HCT116 (cell line): ENCODE measurements around the gene FOXA1. TPM values are rescaled to one million over a fixed set of nuclear protein-coding genes. Genes with fewer than 3 reads are reported as not detected.

ENCODE experiments used
- ATAC-seq: fragments of 200-7000 bp; cut with Tn5 transposase; 2 replicates; pipeline ENCODE4 v1.9.1; 2020; ENCODE audit warnings: mild to moderate bottlenecking, moderate library complexity
- BruUV-seq: library from RNA; stranded (reverse); fragments of 400-500 nt; replicated peaks from 2 replicates; lab custom pipeline; 2021; lab: Mats Ljungman, UMichigan
- CTCF ChIA-PET: fragments of 300-600 bp; sonication (Branson Sonifier 250); formaldehyde crosslinking; loops from one replicate; lab custom pipeline; 2021; ENCODE audit warnings: antibody characterized with exemption; lab: Charles Lee
- POLR2A ChIA-PET: fragments of 300-600, 350-600 bp; sonication (Branson Sonifier 250); formaldehyde crosslinking; loops from one replicate; lab custom pipeline; 2021; ENCODE audit warnings: antibody characterized with exemption; lab: Charles Lee
- RAD21 ChIA-PET, 2 experiments: fragments of 300-600 bp; sonication (Branson Sonifier 250); formaldehyde crosslinking; loops; one replicate each; lab custom pipeline; 2023; ENCODE audit warnings: low total read pairs in 2 of 2; ENCODE audit not compliant: uncharacterized antibody in 2 of 2, unreplicated experiment in 2 of 2, low non-redundant PET in 1 of 2; lab: Charles Lee
- DNase-seq: peaks from one replicate; pipeline ENCODE4 v3.0.0-alpha.2; 2010; ENCODE audit warnings: low read depth, low spot score
- H2AFZ ChIP-seq: fragments of 200-600 bp; shearing (Covaris generic), sonication (generic); 2 replicates; pipeline ENCODE4 v1.6.1; 2017; ENCODE audit warnings: low read depth, mixed run types, mixed read lengths, antibody characterized with exemption, low read length; ENCODE audit not compliant: poor library complexity, severe bottlenecking
- H3K27ac ChIP-seq: 2 replicates; pipeline ENCODE4 v1.5.1; 2012; ENCODE audit warnings: low read depth, low read length
- H3K27me3 ChIP-seq: fragments of 200-600 bp; sonication (generic); 2 replicates; pipeline ENCODE4 v1.6.1; 2016; ENCODE audit warnings: mixed run types, low read length, mixed read lengths; ENCODE audit not compliant: insufficient read depth
- H3K36me3 ChIP-seq, 2 experiments: fragments of 200-500 bp in 1 of 2; fragments of 200-600 bp in 1 of 2; sonication (Bioruptor generic) in 1 of 2; sonication (generic) in 1 of 2; 2 replicates each; pipeline versions ENCODE4 v1.5.1 to v1.6.1; 2014 to 2016; ENCODE audit warnings: low read length in 2 of 2, inconsistent platforms in 1 of 2, mixed read lengths in 1 of 2, mixed run types in 1 of 2; ENCODE audit not compliant: insufficient read depth in 2 of 2, control insufficient read depth in 1 of 2
- H3K4me1 ChIP-seq, 2 experiments: fragments of 200-600 bp in 1 of 2; sonication (generic) in 1 of 2; 2 replicates each; pipeline versions ENCODE4 v1.5.1 to v1.6.1; 2012 to 2017; ENCODE audit warnings: low read length in 2 of 2, inconsistent platforms in 1 of 2, mild to moderate bottlenecking in 1 of 2, mixed read lengths in 1 of 2, mixed run types in 1 of 2, moderate library complexity in 1 of 2; ENCODE audit not compliant: insufficient read depth in 2 of 2, control insufficient read depth in 1 of 2
- H3K4me2 ChIP-seq: fragments of 200-600 bp; sonication (generic); 2 replicates; pipeline ENCODE4 v1.6.1; 2017; ENCODE audit warnings: mixed run types, low read length, mixed read lengths
- H3K4me3 ChIP-seq, 2 experiments: fragments of 200-600 bp in 1 of 2; sonication (generic) in 1 of 2; replicated peaks in 1 of 2; 2 replicates each; pipeline ENCODE4 v1.5.1; 2011 to 2016; ENCODE audit warnings: low read length in 2 of 2, control low read depth in 1 of 2, low read depth in 1 of 2, mild to moderate bottlenecking in 1 of 2, mixed read lengths in 1 of 2, mixed run types in 1 of 2
- H3K79me2 ChIP-seq: fragments of 200-600 bp; sonication (generic); 2 replicates; pipeline ENCODE4 v1.6.1; 2017; ENCODE audit warnings: mild to moderate bottlenecking, mixed run types, low read length, moderate library complexity, mixed read lengths; ENCODE audit not compliant: insufficient read depth
- H3K9ac ChIP-seq: fragments of 200-600 bp; sonication (generic); 2 replicates; pipeline ENCODE4 v1.6.1; 2016; ENCODE audit warnings: low read length, mixed read lengths
- H3K9me2 ChIP-seq: fragments of 200-600 bp; sonication (generic), shearing (Covaris generic); 2 replicates; pipeline ENCODE4 v1.6.1; 2017; ENCODE audit warnings: mixed run types, mild to moderate bottlenecking, moderate library complexity; ENCODE audit not compliant: insufficient read depth
- H3K9me3 ChIP-seq, 2 experiments: fragments of 200-500 bp in 1 of 2; fragments of 200-600 bp in 1 of 2; sonication (Bioruptor generic) in 1 of 2; sonication (generic) in 1 of 2; 2 replicates each; pipeline ENCODE4 v1.6.1; 2014 to 2017; ENCODE audit warnings: low read length in 2 of 2, mixed read lengths in 2 of 2, inconsistent platforms in 1 of 2, low read depth in 1 of 2, mild to moderate bottlenecking in 1 of 2, mixed run types in 1 of 2, moderate library complexity in 1 of 2; ENCODE audit not compliant: control insufficient read depth in 1 of 2, insufficient read depth in 1 of 2
- H4K20me1 ChIP-seq: fragments of 200-600 bp; sonication (generic), shearing (Covaris generic); 2 replicates; pipeline ENCODE4 v1.6.1; 2017; ENCODE audit warnings: mixed run types, mild to moderate bottlenecking, moderate library complexity; ENCODE audit not compliant: insufficient read depth
- EGR1 ChIP-seq: IDR thresholded peaks from 2 replicates; pipeline ENCODE4 v1.6.1; 2012; ENCODE audit warnings: low read depth
- ELF1 ChIP-seq: IDR thresholded peaks from 2 replicates; pipeline ENCODE4 v1.6.1; 2012; ENCODE audit warnings: low read depth, borderline replicate concordance
- EZH2phosphoT487 ChIP-seq: fragments of 200-600 bp; IDR thresholded peaks from 2 replicates; pipeline ENCODE4 v1.6.1; 2018; ENCODE audit warnings: antibody characterized with exemption, borderline replicate concordance
- FOSL1 ChIP-seq: IDR thresholded peaks from 2 replicates; pipeline ENCODE4 v1.6.1; 2012; ENCODE audit warnings: low read depth
- JUND ChIP-seq: IDR thresholded peaks from 2 replicates; pipeline ENCODE4 v1.6.1; 2012
- POLR2A ChIP-seq: IDR thresholded peaks from 2 replicates; pipeline ENCODE4 v1.7.0; 2011; ENCODE audit warnings: borderline replicate concordance; ENCODE audit not compliant: insufficient read depth, insufficient read length; ENCODE audit errors: extremely low read depth
- RAD21 ChIP-seq: IDR thresholded peaks from 2 replicates; pipeline ENCODE4 v1.6.1; 2012; ENCODE audit warnings: low read depth, mild to moderate bottlenecking
- SIN3A ChIP-seq: IDR thresholded peaks from 2 replicates; pipeline ENCODE4 v1.6.1; 2012; ENCODE audit warnings: low read depth
- SP1 ChIP-seq: IDR thresholded peaks from 2 replicates; pipeline ENCODE4 v1.6.1; 2012; ENCODE audit warnings: low read depth
- ZFX ChIP-seq: fragments of 450-650 bp; IDR thresholded peaks from 2 replicates; pipeline ENCODE4 v1.6.1; 2017
- intact Hi-C: fragments of 100-400 bp; cut with micrococcal nuclease; formaldehyde crosslinking; loops from 2 replicates; pipeline ENCODE4 v1.10.0; 2022
- total RNA-seq: library from RNA; stranded (reverse); gene quantifications from one replicate; pipeline ENCODE4 v1.2.1, GENCODE V29; 2021; ENCODE audit not compliant: unreplicated experiment
- TF ChIP-seq, protein P1 (sequence below), 3 experiments: fragments of 200-600 bp in 1 of 3; sonication (generic) in 1 of 3; IDR thresholded peaks in 2 of 3; conservative IDR thresholded peaks in 1 of 3; 2 replicates each; pipeline ENCODE4 v1.5.1; 2012 to 2017; ENCODE audit warnings: low read depth in 2 of 3, low read length in 2 of 3, antibody characterized with exemption in 1 of 3, borderline replicate concordance in 1 of 3, control low read depth in 1 of 3, mild to moderate bottlenecking in 1 of 3, mixed read lengths in 1 of 3, mixed run types in 1 of 3, moderate library complexity in 1 of 3; ENCODE audit not compliant: insufficient read depth in 1 of 3
- TF ChIP-seq, protein P2 (sequence below): IDR thresholded peaks from 2 replicates; pipeline ENCODE4 v1.6.1; 2012
- TF ChIP-seq, protein P3 (sequence below): IDR thresholded peaks from 2 replicates; pipeline ENCODE4 v1.6.1; 2012; ENCODE audit warnings: low read depth
- TF ChIP-seq, protein P4 (sequence below): IDR thresholded peaks from 2 replicates; pipeline ENCODE4 v1.6.1; 2011; ENCODE audit warnings: mild to moderate bottlenecking, low read length, moderate library complexity; ENCODE audit not compliant: insufficient replicate concordance; ENCODE audit errors: extremely low read depth
- TF ChIP-seq, protein P5 (sequence below): IDR thresholded peaks from 2 replicates; pipeline ENCODE4 v1.6.1; 2012

Gene FOXA1
- total RNA-seq, 1 experiment from 2014 or later: 1.3 TPM

DNA sequence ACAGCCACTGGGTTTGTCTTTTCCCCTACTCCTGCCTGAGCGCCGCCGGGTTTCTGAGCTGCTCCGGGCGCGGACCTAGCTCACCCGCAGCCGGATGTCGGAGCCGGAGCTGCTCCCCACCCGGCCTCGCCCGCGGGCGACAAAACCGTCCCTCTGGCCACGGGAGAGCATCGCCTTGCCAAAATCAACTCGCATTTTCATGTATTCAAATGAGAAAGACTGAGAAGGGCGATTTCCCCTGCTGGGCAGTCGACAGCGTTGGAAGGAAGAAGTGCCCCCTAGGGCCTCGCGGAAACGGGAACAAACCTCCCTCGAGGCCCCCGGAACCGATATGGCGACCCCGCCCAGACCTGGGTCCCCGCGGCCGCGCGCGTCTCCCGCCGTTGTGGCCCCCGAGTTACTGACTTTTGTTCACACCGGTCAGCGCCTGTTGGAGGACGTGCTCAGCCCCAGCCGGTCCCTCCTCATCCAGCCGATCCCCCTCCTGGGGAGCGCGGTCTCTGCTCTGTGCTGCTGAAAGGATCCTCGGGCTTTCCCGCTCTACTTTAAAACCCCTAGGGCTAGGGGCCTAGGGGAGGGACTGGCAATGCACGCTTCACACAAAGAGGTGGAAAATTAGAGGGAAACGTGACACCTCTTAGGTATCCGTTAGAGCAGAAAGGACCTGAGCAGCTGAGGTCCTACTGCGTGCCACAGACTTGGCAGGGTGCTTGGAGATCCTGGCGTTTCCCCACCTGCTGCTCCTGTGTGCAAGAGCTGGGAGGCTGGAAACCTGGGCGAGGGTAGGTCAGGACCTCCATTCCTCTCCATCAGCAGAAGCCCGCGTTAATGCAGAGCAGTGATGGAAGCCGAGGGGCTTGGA is 4.7 kb upstream of the FOXA1 start:
- Histone ChIP-seq H3K4me1 (peaks cover 5 to 12% of the 10 kb centered on the region in 2 experiments; a peak in 3 of 4 replicates), H2AFZ (no peak overlapping the region), H3K4me2 (no peak overlapping the region), H3K4me3 (no peak overlapping the region), H4K20me1 (no peaks in the 10 kb centered on the region), H3K79me2 (no peaks in the 10 kb centered on the region), H3K9me3 (no peaks in the 10 kb centered on the region), H3K9me2 (no peaks in the 10 kb centered on the region), H3K27ac (no peak overlapping the region), H3K36me3 (no peaks in the 10 kb centered on the region), H3K9ac (no peak overlapping the region), H3K27me3 (peaks cover 10% of the 10 kb centered on the region; the same call in 1 of the 2 replicates)
- intact Hi-C loops: no loop called here
- ChIA-PET CTCF (no interaction called here), RAD21 (no interaction called here), POLR2A (no interaction called here)
- no peak for DNase-seq
- BruUV-seq: no TSS peak
- no peak for ATAC-seq
- TF ChIP-seq, protein P1, sequence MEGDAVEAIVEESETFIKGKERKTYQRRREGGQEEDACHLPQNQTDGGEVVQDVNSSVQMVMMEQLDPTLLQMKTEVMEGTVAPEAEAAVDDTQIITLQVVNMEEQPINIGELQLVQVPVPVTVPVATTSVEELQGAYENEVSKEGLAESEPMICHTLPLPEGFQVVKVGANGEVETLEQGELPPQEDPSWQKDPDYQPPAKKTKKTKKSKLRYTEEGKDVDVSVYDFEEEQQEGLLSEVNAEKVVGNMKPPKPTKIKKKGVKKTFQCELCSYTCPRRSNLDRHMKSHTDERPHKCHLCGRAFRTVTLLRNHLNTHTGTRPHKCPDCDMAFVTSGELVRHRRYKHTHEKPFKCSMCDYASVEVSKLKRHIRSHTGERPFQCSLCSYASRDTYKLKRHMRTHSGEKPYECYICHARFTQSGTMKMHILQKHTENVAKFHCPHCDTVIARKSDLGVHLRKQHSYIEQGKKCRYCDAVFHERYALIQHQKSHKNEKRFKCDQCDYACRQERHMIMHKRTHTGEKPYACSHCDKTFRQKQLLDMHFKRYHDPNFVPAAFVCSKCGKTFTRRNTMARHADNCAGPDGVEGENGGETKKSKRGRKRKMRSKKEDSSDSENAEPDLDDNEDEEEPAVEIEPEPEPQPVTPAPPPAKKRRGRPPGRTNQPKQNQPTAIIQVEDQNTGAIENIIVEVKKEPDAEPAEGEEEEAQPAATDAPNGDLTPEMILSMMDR (IDR thresholded peaks at IDR 0.05 in 2 of 3, conservative IDR thresholded peaks at IDR 0.05 in 1 of 3; ENCODE audit: borderline replicate concordance in 1 of 3, insufficient read depth in 1 of 3, low read depth in 2 of 3, low read length in 2 of 3): no peak
- TF ChIP-seq FOSL1 (no peak), RAD21 (no peak), ELF1 (no peak), SIN3A (no peak), EZH2phosphoT487 (no peak), EGR1 (no peak), POLR2A (no peak), JUND (no peak), ZFX (no peak), SP1 (no peak)
- TF ChIP-seq, protein P2, sequence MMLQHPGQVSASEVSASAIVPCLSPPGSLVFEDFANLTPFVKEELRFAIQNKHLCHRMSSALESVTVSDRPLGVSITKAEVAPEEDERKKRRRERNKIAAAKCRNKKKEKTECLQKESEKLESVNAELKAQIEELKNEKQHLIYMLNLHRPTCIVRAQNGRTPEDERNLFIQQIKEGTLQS: no peak
- TF ChIP-seq, protein P3, sequence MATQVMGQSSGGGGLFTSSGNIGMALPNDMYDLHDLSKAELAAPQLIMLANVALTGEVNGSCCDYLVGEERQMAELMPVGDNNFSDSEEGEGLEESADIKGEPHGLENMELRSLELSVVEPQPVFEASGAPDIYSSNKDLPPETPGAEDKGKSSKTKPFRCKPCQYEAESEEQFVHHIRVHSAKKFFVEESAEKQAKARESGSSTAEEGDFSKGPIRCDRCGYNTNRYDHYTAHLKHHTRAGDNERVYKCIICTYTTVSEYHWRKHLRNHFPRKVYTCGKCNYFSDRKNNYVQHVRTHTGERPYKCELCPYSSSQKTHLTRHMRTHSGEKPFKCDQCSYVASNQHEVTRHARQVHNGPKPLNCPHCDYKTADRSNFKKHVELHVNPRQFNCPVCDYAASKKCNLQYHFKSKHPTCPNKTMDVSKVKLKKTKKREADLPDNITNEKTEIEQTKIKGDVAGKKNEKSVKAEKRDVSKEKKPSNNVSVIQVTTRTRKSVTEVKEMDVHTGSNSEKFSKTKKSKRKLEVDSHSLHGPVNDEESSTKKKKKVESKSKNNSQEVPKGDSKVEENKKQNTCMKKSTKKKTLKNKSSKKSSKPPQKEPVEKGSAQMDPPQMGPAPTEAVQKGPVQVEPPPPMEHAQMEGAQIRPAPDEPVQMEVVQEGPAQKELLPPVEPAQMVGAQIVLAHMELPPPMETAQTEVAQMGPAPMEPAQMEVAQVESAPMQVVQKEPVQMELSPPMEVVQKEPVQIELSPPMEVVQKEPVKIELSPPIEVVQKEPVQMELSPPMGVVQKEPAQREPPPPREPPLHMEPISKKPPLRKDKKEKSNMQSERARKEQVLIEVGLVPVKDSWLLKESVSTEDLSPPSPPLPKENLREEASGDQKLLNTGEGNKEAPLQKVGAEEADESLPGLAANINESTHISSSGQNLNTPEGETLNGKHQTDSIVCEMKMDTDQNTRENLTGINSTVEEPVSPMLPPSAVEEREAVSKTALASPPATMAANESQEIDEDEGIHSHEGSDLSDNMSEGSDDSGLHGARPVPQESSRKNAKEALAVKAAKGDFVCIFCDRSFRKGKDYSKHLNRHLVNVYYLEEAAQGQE: no peak
- TF ChIP-seq, protein P4, sequence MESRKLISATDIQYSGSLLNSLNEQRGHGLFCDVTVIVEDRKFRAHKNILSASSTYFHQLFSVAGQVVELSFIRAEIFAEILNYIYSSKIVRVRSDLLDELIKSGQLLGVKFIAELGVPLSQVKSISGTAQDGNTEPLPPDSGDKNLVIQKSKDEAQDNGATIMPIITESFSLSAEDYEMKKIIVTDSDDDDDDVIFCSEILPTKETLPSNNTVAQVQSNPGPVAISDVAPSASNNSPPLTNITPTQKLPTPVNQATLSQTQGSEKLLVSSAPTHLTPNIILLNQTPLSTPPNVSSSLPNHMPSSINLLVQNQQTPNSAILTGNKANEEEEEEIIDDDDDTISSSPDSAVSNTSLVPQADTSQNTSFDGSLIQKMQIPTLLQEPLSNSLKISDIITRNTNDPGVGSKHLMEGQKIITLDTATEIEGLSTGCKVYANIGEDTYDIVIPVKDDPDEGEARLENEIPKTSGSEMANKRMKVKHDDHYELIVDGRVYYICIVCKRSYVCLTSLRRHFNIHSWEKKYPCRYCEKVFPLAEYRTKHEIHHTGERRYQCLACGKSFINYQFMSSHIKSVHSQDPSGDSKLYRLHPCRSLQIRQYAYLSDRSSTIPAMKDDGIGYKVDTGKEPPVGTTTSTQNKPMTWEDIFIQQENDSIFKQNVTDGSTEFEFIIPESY: no peak
- TF ChIP-seq, protein P5, sequence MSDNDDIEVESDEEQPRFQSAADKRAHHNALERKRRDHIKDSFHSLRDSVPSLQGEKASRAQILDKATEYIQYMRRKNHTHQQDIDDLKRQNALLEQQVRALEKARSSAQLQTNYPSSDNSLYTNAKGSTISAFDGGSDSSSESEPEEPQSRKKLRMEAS: no peak
